ENCODE measurements around the gene COLQ. TPM values are rescaled to one million over a fixed set of nuclear protein-coding genes. Genes with fewer than 3 reads are reported as not detected.
A peak's percentile ranks its signal among the peaks of the same experiment; 100 is the strongest.

Gene COLQ
- total RNA-seq, 1 donor from 2014 or later = 10.0 TPM

GRCh38 chr3:15438983-15439382, 82.5 kb downstream of the COLQ start:
- peaks cover 38% of the 10 kb centered on the region for H3K36me3 Mint-ChIP-seq
- no peaks in the 10 kb centered on the region for H3K27me3 Mint-ChIP-seq (ENCODE audit: low read depth)
- no peak for DNase-seq (ENCODE audit: low spot score in 2 of 2, unreplicated experiment in 2 of 2)
- H3K4me1 Mint-ChIP-seq = no peaks in the 10 kb centered on the region
- H3K4me3 Mint-ChIP-seq = no peak overlapping the region
- TF ChIP-seq, protein P1, sequence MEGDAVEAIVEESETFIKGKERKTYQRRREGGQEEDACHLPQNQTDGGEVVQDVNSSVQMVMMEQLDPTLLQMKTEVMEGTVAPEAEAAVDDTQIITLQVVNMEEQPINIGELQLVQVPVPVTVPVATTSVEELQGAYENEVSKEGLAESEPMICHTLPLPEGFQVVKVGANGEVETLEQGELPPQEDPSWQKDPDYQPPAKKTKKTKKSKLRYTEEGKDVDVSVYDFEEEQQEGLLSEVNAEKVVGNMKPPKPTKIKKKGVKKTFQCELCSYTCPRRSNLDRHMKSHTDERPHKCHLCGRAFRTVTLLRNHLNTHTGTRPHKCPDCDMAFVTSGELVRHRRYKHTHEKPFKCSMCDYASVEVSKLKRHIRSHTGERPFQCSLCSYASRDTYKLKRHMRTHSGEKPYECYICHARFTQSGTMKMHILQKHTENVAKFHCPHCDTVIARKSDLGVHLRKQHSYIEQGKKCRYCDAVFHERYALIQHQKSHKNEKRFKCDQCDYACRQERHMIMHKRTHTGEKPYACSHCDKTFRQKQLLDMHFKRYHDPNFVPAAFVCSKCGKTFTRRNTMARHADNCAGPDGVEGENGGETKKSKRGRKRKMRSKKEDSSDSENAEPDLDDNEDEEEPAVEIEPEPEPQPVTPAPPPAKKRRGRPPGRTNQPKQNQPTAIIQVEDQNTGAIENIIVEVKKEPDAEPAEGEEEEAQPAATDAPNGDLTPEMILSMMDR (IDR thresholded peaks at IDR 0.05; ENCODE audit: unreplicated experiment) = no peak
- H3K27ac Mint-ChIP-seq = no peak overlapping the region
- H3K9me3 Mint-ChIP-seq = no peaks in the 10 kb centered on the region

- Mint-ChIP-seq H3K4me3 (no peak overlapping the region), H3K27me3 (ENCODE audit: low read depth) (no peaks in the 10 kb centered on the region), H3K9me3 (no peaks in the 10 kb centered on the region), H3K27ac (no peak overlapping the region), H3K4me1 (no peaks in the 10 kb centered on the region), H3K36me3 (peaks cover 38% of the 10 kb centered on the region)
- DNase-seq (ENCODE audit: low spot score in 2 of 2, unreplicated experiment in 2 of 2) = no peak
- TF ChIP-seq, protein P1 (IDR thresholded peaks at IDR 0.05; ENCODE audit: unreplicated experiment) = no peak
Observed at GRCh38 chr3:15436246-15436645, 85.3 kb downstream of the COLQ start.

- TF ChIP-seq, protein P1 (IDR thresholded peaks at IDR 0.05; ENCODE audit: unreplicated experiment) = no peak
- H3K9me3 Mint-ChIP-seq = no peaks in the 10 kb centered on the region
- H3K36me3 Mint-ChIP-seq = peaks cover 26% of the 10 kb centered on the region
- H3K4me1 Mint-ChIP-seq = no peaks in the 10 kb centered on the region
- no peak for DNase-seq (ENCODE audit: low spot score in 2 of 2, unreplicated experiment in 2 of 2)
- H3K4me3 Mint-ChIP-seq = no peak overlapping the region
- no peaks in the 10 kb centered on the region for H3K27me3 Mint-ChIP-seq (ENCODE audit: low read depth)
- no peak overlapping the region for H3K27ac Mint-ChIP-seq
Observed at GRCh38 chr3:15434756-15435155, 86.8 kb downstream of the COLQ start.

DNA sequence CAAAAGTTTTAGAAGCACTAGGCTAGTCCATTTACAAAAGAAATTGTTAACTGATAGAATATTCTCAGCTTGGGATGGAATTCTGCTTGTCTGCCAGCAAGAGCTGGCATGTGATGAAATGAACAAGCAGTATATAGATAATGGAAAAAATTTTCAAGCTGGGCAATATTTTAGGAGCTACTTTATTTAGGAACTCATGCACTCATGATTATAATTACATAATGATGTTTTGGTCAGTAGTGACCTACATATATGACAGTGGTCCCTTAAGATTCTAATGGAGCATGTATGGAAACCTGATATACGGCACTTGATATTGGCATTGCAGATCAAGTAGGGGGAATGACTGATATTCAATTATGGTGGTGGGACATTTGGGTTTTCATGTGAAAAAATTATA, 88.0 kb downstream of the COLQ start:
- Mint-ChIP-seq H3K36me3 (peaks cover 21% of the 10 kb centered on the region), H3K27ac (no peak overlapping the region), H3K4me1 (peaks cover 10% of the 10 kb centered on the region), H3K27me3 (ENCODE audit: low read depth) (no peaks in the 10 kb centered on the region), H3K4me3 (no peak overlapping the region), H3K9me3 (no peaks in the 10 kb centered on the region)
- TF ChIP-seq, protein P1 (IDR thresholded peaks at IDR 0.05; ENCODE audit: unreplicated experiment) = no peak
- DNase-seq (ENCODE audit: low spot score in 2 of 2, unreplicated experiment in 2 of 2) = no peak

DNA sequence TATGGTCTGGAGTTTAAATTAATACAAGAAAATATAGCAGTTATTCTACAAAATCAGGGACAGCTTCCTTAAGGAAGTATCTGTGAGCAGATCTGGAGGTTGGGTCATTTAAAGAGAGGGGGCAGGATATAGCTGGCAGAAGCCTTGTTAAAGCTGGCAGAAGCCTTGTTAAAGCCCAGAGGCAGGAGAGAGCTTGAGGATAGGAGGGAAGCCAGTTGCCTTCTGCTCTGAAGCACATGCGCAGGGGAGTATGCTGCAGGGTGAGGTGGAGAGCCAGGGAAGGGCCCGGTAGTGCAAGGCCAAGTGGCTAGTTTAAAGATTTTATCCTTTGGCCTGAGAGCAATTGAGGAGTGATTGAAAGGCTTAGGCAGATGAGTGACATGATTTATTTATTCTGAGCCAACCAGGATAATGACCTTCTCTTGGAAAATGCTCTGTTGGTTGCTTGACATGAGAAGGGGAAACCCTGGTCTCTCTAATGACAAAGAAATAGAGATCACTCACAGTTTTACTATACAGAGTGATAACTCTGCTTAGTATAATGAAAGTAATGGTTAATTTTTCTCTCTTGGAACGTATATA, 90.2 kb downstream of the COLQ start:
- H3K27me3 Mint-ChIP-seq (ENCODE audit: low read depth) = no peaks in the 10 kb centered on the region
- DNase-seq (ENCODE audit: low spot score in 2 of 2, unreplicated experiment in 2 of 2) = no peak
- H3K4me1 Mint-ChIP-seq = peaks cover 22% of the 10 kb centered on the region
- H3K4me3 Mint-ChIP-seq = no peak overlapping the region
- H3K27ac Mint-ChIP-seq = peak overlapping the region; percentile 61
- TF ChIP-seq, protein P1 (IDR thresholded peaks at IDR 0.05; ENCODE audit: unreplicated experiment) = no peak
- peaks cover 19% of the 10 kb centered on the region for H3K36me3 Mint-ChIP-seq
- no peaks in the 10 kb centered on the region for H3K9me3 Mint-ChIP-seq

- Mint-ChIP-seq H3K9me3 (no peaks in the 10 kb centered on the region), H3K4me3 (no peak overlapping the region), H3K27ac (no peak overlapping the region), H3K4me1 (peaks cover 29% of the 10 kb centered on the region), H3K36me3 (peaks cover 14% of the 10 kb centered on the region), H3K27me3 (ENCODE audit: low read depth) (no peaks in the 10 kb centered on the region)
- DNase-seq (ENCODE audit: low spot score in 2 of 2, unreplicated experiment in 2 of 2) = no peak
- TF ChIP-seq, protein P1 (IDR thresholded peaks at IDR 0.05; ENCODE audit: unreplicated experiment) = no peak
Observed at GRCh38 chr3:15430624-15431023, 90.9 kb downstream of the COLQ start.

Data from mesothelial cell of epicardium (in vitro differentiated cells).